HCT116 (cell line): ENCODE measurements around the gene TBC1D17. TPM values are rescaled to one million over a fixed set of nuclear protein-coding genes. Genes with fewer than 3 reads are reported as not detected.

Source experiments
- ATAC-seq: fragments of 200-7000 bp; cut with Tn5 transposase; 2 replicates; pipeline ENCODE4 v1.9.1; 2020; ENCODE audit warnings: mild to moderate bottlenecking, moderate library complexity
- BruUV-seq: library from RNA; stranded (reverse); fragments of 400-500 nt; replicated peaks from 2 replicates; lab custom pipeline; 2021; lab: Mats Ljungman, UMichigan
- CTCF ChIA-PET: fragments of 300-600 bp; sonication (Branson Sonifier 250); formaldehyde crosslinking; loops from one replicate; lab custom pipeline; 2021; ENCODE audit warnings: antibody characterized with exemption; lab: Charles Lee
- POLR2A ChIA-PET: fragments of 300-600, 350-600 bp; sonication (Branson Sonifier 250); formaldehyde crosslinking; loops from one replicate; lab custom pipeline; 2021; ENCODE audit warnings: antibody characterized with exemption; lab: Charles Lee
- RAD21 ChIA-PET, 2 experiments: fragments of 300-600 bp; sonication (Branson Sonifier 250); formaldehyde crosslinking; loops; one replicate each; lab custom pipeline; 2023; ENCODE audit warnings: low total read pairs in 2 of 2; ENCODE audit not compliant: uncharacterized antibody in 2 of 2, unreplicated experiment in 2 of 2, low non-redundant PET in 1 of 2; lab: Charles Lee
- DNase-seq: peaks from one replicate; pipeline ENCODE4 v3.0.0-alpha.2; 2010; ENCODE audit warnings: low read depth, low spot score
- H2AFZ ChIP-seq: fragments of 200-600 bp; shearing (Covaris generic), sonication (generic); 2 replicates; pipeline ENCODE4 v1.6.1; 2017; ENCODE audit warnings: low read depth, mixed run types, mixed read lengths, antibody characterized with exemption, low read length; ENCODE audit not compliant: poor library complexity, severe bottlenecking
- H3K27ac ChIP-seq: 2 replicates; pipeline ENCODE4 v1.5.1; 2012; ENCODE audit warnings: low read depth, low read length
- H3K27me3 ChIP-seq: fragments of 200-600 bp; sonication (generic); 2 replicates; pipeline ENCODE4 v1.6.1; 2016; ENCODE audit warnings: mixed run types, low read length, mixed read lengths; ENCODE audit not compliant: insufficient read depth
- H3K36me3 ChIP-seq, 2 experiments: fragments of 200-500 bp in 1 of 2; fragments of 200-600 bp in 1 of 2; sonication (Bioruptor generic) in 1 of 2; sonication (generic) in 1 of 2; 2 replicates each; pipeline versions ENCODE4 v1.5.1 to v1.6.1; 2014 to 2016; ENCODE audit warnings: low read length in 2 of 2, inconsistent platforms in 1 of 2, mixed read lengths in 1 of 2, mixed run types in 1 of 2; ENCODE audit not compliant: insufficient read depth in 2 of 2, control insufficient read depth in 1 of 2
- H3K4me1 ChIP-seq, 2 experiments: fragments of 200-600 bp in 1 of 2; sonication (generic) in 1 of 2; 2 replicates each; pipeline versions ENCODE4 v1.5.1 to v1.6.1; 2012 to 2017; ENCODE audit warnings: low read length in 2 of 2, inconsistent platforms in 1 of 2, mild to moderate bottlenecking in 1 of 2, mixed read lengths in 1 of 2, mixed run types in 1 of 2, moderate library complexity in 1 of 2; ENCODE audit not compliant: insufficient read depth in 2 of 2, control insufficient read depth in 1 of 2
- H3K4me2 ChIP-seq: fragments of 200-600 bp; sonication (generic); 2 replicates; pipeline ENCODE4 v1.6.1; 2017; ENCODE audit warnings: mixed run types, low read length, mixed read lengths
- H3K4me3 ChIP-seq, 2 experiments: fragments of 200-600 bp in 1 of 2; sonication (generic) in 1 of 2; replicated peaks in 1 of 2; 2 replicates each; pipeline ENCODE4 v1.5.1; 2011 to 2016; ENCODE audit warnings: low read length in 2 of 2, control low read depth in 1 of 2, low read depth in 1 of 2, mild to moderate bottlenecking in 1 of 2, mixed read lengths in 1 of 2, mixed run types in 1 of 2
- H3K79me2 ChIP-seq: fragments of 200-600 bp; sonication (generic); 2 replicates; pipeline ENCODE4 v1.6.1; 2017; ENCODE audit warnings: mild to moderate bottlenecking, mixed run types, low read length, moderate library complexity, mixed read lengths; ENCODE audit not compliant: insufficient read depth
- H3K9ac ChIP-seq: fragments of 200-600 bp; sonication (generic); 2 replicates; pipeline ENCODE4 v1.6.1; 2016; ENCODE audit warnings: low read length, mixed read lengths
- H3K9me2 ChIP-seq: fragments of 200-600 bp; sonication (generic), shearing (Covaris generic); 2 replicates; pipeline ENCODE4 v1.6.1; 2017; ENCODE audit warnings: mixed run types, mild to moderate bottlenecking, moderate library complexity; ENCODE audit not compliant: insufficient read depth
- H3K9me3 ChIP-seq, 2 experiments: fragments of 200-500 bp in 1 of 2; fragments of 200-600 bp in 1 of 2; sonication (Bioruptor generic) in 1 of 2; sonication (generic) in 1 of 2; 2 replicates each; pipeline ENCODE4 v1.6.1; 2014 to 2017; ENCODE audit warnings: low read length in 2 of 2, mixed read lengths in 2 of 2, inconsistent platforms in 1 of 2, low read depth in 1 of 2, mild to moderate bottlenecking in 1 of 2, mixed run types in 1 of 2, moderate library complexity in 1 of 2; ENCODE audit not compliant: control insufficient read depth in 1 of 2, insufficient read depth in 1 of 2
- H4K20me1 ChIP-seq: fragments of 200-600 bp; sonication (generic), shearing (Covaris generic); 2 replicates; pipeline ENCODE4 v1.6.1; 2017; ENCODE audit warnings: mixed run types, mild to moderate bottlenecking, moderate library complexity; ENCODE audit not compliant: insufficient read depth
- CEBPB ChIP-seq: IDR thresholded peaks from 2 replicates; pipeline ENCODE4 v1.6.1; 2012; ENCODE audit warnings: low read depth
- EGR1 ChIP-seq: IDR thresholded peaks from 2 replicates; pipeline ENCODE4 v1.6.1; 2012; ENCODE audit warnings: low read depth
- ELF1 ChIP-seq: IDR thresholded peaks from 2 replicates; pipeline ENCODE4 v1.6.1; 2012; ENCODE audit warnings: low read depth, borderline replicate concordance
- EZH2 ChIP-seq: fragments of 200-600 bp; sonication (generic); IDR thresholded peaks from 2 replicates; pipeline ENCODE4 v1.6.1; 2017; ENCODE audit warnings: antibody characterized with exemption, mixed run types
- EZH2phosphoT487 ChIP-seq: fragments of 200-600 bp; IDR thresholded peaks from 2 replicates; pipeline ENCODE4 v1.6.1; 2018; ENCODE audit warnings: antibody characterized with exemption, borderline replicate concordance
- FOSL1 ChIP-seq: IDR thresholded peaks from 2 replicates; pipeline ENCODE4 v1.6.1; 2012; ENCODE audit warnings: low read depth
- JUND ChIP-seq: IDR thresholded peaks from 2 replicates; pipeline ENCODE4 v1.6.1; 2012
- POLR2A ChIP-seq: IDR thresholded peaks from 2 replicates; pipeline ENCODE4 v1.7.0; 2011; ENCODE audit warnings: borderline replicate concordance; ENCODE audit not compliant: insufficient read depth, insufficient read length; ENCODE audit errors: extremely low read depth
- POLR2AphosphoS5 ChIP-seq: IDR thresholded peaks from 2 replicates; pipeline ENCODE4 v1.6.1; 2011; ENCODE audit warnings: mild to moderate bottlenecking, low read depth, low read length, moderate library complexity
- SIN3A ChIP-seq: IDR thresholded peaks from 2 replicates; pipeline ENCODE4 v1.6.1; 2012; ENCODE audit warnings: low read depth
- SP1 ChIP-seq: IDR thresholded peaks from 2 replicates; pipeline ENCODE4 v1.6.1; 2012; ENCODE audit warnings: low read depth
- SRF ChIP-seq: IDR thresholded peaks from 2 replicates; pipeline ENCODE4 v1.6.1; 2012; ENCODE audit warnings: low read depth
- YY1 ChIP-seq: IDR thresholded peaks from 2 replicates; pipeline ENCODE4 v1.6.1; 2011; ENCODE audit warnings: low read length, low read depth, moderate library complexity, mild to moderate bottlenecking; ENCODE audit not compliant: insufficient replicate concordance; ENCODE audit errors: extremely low read depth
- ZFX ChIP-seq: fragments of 450-650 bp; IDR thresholded peaks from 2 replicates; pipeline ENCODE4 v1.6.1; 2017
- intact Hi-C: fragments of 100-400 bp; cut with micrococcal nuclease; formaldehyde crosslinking; loops from 2 replicates; pipeline ENCODE4 v1.10.0; 2022
- total RNA-seq: library from RNA; stranded (reverse); gene quantifications from one replicate; pipeline ENCODE4 v1.2.1, GENCODE V29; 2021; ENCODE audit not compliant: unreplicated experiment
- TF ChIP-seq, protein P1 (sequence below): IDR thresholded peaks from 2 replicates; pipeline ENCODE4 v1.6.1; 2012
- TF ChIP-seq, protein P2 (sequence below): IDR thresholded peaks from 2 replicates; pipeline ENCODE4 v1.6.1; 2012

The TBC1D17 gene
- total RNA-seq, 1 experiment from 2014 or later: 32.9 TPM

- H3K9ac ChIP-seq: no peak overlapping the region
- no peak overlapping the region for H3K27ac ChIP-seq
- H3K4me3 ChIP-seq: no peak overlapping the region
- no peak overlapping the region for H3K4me2 ChIP-seq
- DNase-seq (no peak), ATAC-seq (no peak)
- ChIA-PET RAD21 (no interaction called here), POLR2A (no interaction called here), CTCF (no interaction called here)
- H3K36me3 ChIP-seq: peaks cover 37 to 49% of the 10 kb centered on the region in 2 experiments
- H3K79me2 ChIP-seq: no peaks in the 10 kb centered on the region
- H4K20me1 ChIP-seq: no peaks in the 10 kb centered on the region
- H2AFZ ChIP-seq: no peak overlapping the region
- no TSS peak for BruUV-seq
- TF ChIP-seq POLR2A (no peak), EZH2phosphoT487 (no peak), YY1 (no peak), SRF (no peak), JUND (no peak), SIN3A (no peak), EGR1 (no peak), EZH2 (no peak), ZFX (no peak), POLR2AphosphoS5 (no peak)
- TF ChIP-seq, protein P1, sequence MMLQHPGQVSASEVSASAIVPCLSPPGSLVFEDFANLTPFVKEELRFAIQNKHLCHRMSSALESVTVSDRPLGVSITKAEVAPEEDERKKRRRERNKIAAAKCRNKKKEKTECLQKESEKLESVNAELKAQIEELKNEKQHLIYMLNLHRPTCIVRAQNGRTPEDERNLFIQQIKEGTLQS: no peak
- intact Hi-C loops: no loop called here
- H3K9me3 ChIP-seq: no peaks in the 10 kb centered on the region
- H3K9me2 ChIP-seq: no peaks in the 10 kb centered on the region
- no peaks in the 10 kb centered on the region for H3K4me1 ChIP-seq
- H3K27me3 ChIP-seq: no peaks in the 10 kb centered on the region
Observed at GRCh38 chr19:49835562-49835961, 41.9 kb upstream of the TBC1D17 start.

GRCh38 chr19:49836176-49837008 is 41.1 kb upstream of the TBC1D17 start:
- H2AFZ ChIP-seq: no peak overlapping the region

More at GRCh38 chr19:49836176-49837008, 41.1 kb upstream of the TBC1D17 start:
- Histone ChIP-seq H3K4me2 (no peak overlapping the region), H3K27ac (no peak overlapping the region), H3K4me1 (no peaks in the 10 kb centered on the region), H3K36me3 (peaks cover 34 to 49% of the 10 kb centered on the region in 2 experiments), H3K4me3 (no peak overlapping the region), H3K9me3 (no peaks in the 10 kb centered on the region), H3K79me2 (no peaks in the 10 kb centered on the region), H3K9me2 (no peaks in the 10 kb centered on the region), H3K27me3 (no peaks in the 10 kb centered on the region), H4K20me1 (no peaks in the 10 kb centered on the region), H3K9ac (no peak overlapping the region)
- intact Hi-C loops: no loop called here
- CTCF ChIA-PET: no interaction called here
- POLR2A ChIA-PET: no interaction called here
- no TSS peak for BruUV-seq
- TF ChIP-seq SP1 (no peak), FOSL1 (no peak), CEBPB (no peak), ELF1 (no peak), YY1 (no peak), EZH2 (no peak)
- TF ChIP-seq, protein P2, sequence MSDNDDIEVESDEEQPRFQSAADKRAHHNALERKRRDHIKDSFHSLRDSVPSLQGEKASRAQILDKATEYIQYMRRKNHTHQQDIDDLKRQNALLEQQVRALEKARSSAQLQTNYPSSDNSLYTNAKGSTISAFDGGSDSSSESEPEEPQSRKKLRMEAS: no peak
- RAD21 ChIA-PET: no interaction called here
- peak; percentile 49 for ATAC-seq
- no peak for DNase-seq
